ENCODE results near the gene GPC5. TPM values are rescaled to one million over a fixed set of nuclear protein-coding genes. Genes with fewer than 3 reads are reported as not detected.

The GPC5 gene
- total and polyA plus RNA-seq, 2 donors (not counting 3 experiments of a cell fraction or from before 2014, with no cell fraction given): 0.59 to 0.97 TPM

- intact Hi-C loops (cut with micrococcal nuclease) (no loop called here), dilution Hi-C loops (cut with MboI; ENCODE audit: extremely low pct_ligation_motif_present, low sequenced_read_pairs) (no loop called here)
- DNase-seq (ENCODE audit: low read depth, low spot score) (no peak), FAIRE-seq (no peak)
- Histone ChIP-seq H3K4me3 (replicated peaks in 1 of 3; ENCODE audit: insufficient read depth in 1 of 3, low read depth in 1 of 3, low read length in 3 of 3) (no peak overlapping the region), H3K9ac (replicated peaks; ENCODE audit: extremely low read depth, insufficient read depth, low read length) (no peak overlapping the region), H2AFZ (ENCODE audit: low read depth, low read length) (no peak overlapping the region), H3K9me1 (replicated peaks; ENCODE audit: control insufficient read depth, extremely low read depth, insufficient read depth, low read length) (no peaks in the 10 kb centered on the region), H4K20me1 (replicated peaks; ENCODE audit: control insufficient read depth, extremely low read depth, insufficient read depth, low read length) (no peaks in the 10 kb centered on the region), H3K27ac (ENCODE audit: insufficient read depth, low read depth, low read length) (no peak overlapping the region), H3K4me2 (ENCODE audit: insufficient read depth, low read length) (no peak overlapping the region), H3K27me3 (ENCODE audit: control insufficient read depth in 2 of 2, insufficient read depth in 2 of 2, low read length in 2 of 2) (no peaks in the 10 kb centered on the region), H3K36me3 (ENCODE audit: control insufficient read depth in 2 of 2, extremely low read depth in 1 of 2, insufficient read depth in 2 of 2, low read length in 2 of 2) (no peaks in the 10 kb centered on the region), H3K4me1 (ENCODE audit: control insufficient read depth, extremely low read depth, insufficient read depth, low read length) (no peaks in the 10 kb centered on the region), H3K79me2 (ENCODE audit: control insufficient read depth, insufficient read depth, low read length) (no peaks in the 10 kb centered on the region), H3K9me3 (replicated peaks; ENCODE audit: control insufficient read depth, insufficient read depth, low read length) (peaks cover 7% of the 10 kb centered on the region)
- BruUV-seq (replicated peaks): no TSS peak
- TF ChIP-seq CTCF (IDR thresholded peaks at IDR 0.05; ENCODE audit: extremely low read depth in 1 of 2, insufficient read depth in 1 of 2, low read depth in 1 of 2, low read length in 2 of 2) (no peak), POLR2AphosphoS5 (IDR thresholded peaks at IDR 0.05; ENCODE audit: insufficient read depth, low read depth, low read length) (no peak)
- CTCF ChIA-PET: no interaction called here
- POLR2A ChIA-PET: no interaction called here
Observed at GRCh38 chr13:92671821-92672220, 1273.4 kb downstream of the GPC5 start.

- FAIRE-seq (no peak), DNase-seq (ENCODE audit: low read depth, low spot score) (no peak)
- Histone ChIP-seq H3K9ac (replicated peaks; ENCODE audit: extremely low read depth, insufficient read depth, low read length) (no peak overlapping the region), H3K79me2 (ENCODE audit: control insufficient read depth, insufficient read depth, low read length) (no peaks in the 10 kb centered on the region), H3K27ac (ENCODE audit: insufficient read depth, low read depth, low read length) (no peak overlapping the region), H3K9me1 (replicated peaks; ENCODE audit: control insufficient read depth, extremely low read depth, insufficient read depth, low read length) (no peaks in the 10 kb centered on the region), H2AFZ (ENCODE audit: low read depth, low read length) (no peak overlapping the region), H4K20me1 (replicated peaks; ENCODE audit: control insufficient read depth, extremely low read depth, insufficient read depth, low read length) (no peaks in the 10 kb centered on the region), H3K36me3 (ENCODE audit: control insufficient read depth in 2 of 2, extremely low read depth in 1 of 2, insufficient read depth in 2 of 2, low read length in 2 of 2) (no peaks in the 10 kb centered on the region), H3K4me2 (ENCODE audit: insufficient read depth, low read length) (no peak overlapping the region), H3K4me1 (ENCODE audit: control insufficient read depth, extremely low read depth, insufficient read depth, low read length) (no peaks in the 10 kb centered on the region), H3K27me3 (ENCODE audit: control insufficient read depth in 2 of 2, insufficient read depth in 2 of 2, low read length in 2 of 2) (no peaks in the 10 kb centered on the region), H3K4me3 (replicated peaks in 1 of 3; ENCODE audit: insufficient read depth in 1 of 3, low read depth in 1 of 3, low read length in 3 of 3) (no peak overlapping the region), H3K9me3 (replicated peaks; ENCODE audit: control insufficient read depth, insufficient read depth, low read length) (peaks cover 3% of the 10 kb centered on the region)
- intact Hi-C loops (cut with micrococcal nuclease) (no loop called here), dilution Hi-C loops (cut with MboI; ENCODE audit: extremely low pct_ligation_motif_present, low sequenced_read_pairs) (no loop called here)
- no TSS peak for BruUV-seq (replicated peaks)
- ChIA-PET CTCF (no interaction called here), POLR2A (no interaction called here)
- TF ChIP-seq MAX (IDR thresholded peaks at IDR 0.05; ENCODE audit: insufficient read depth, insufficient read length): no peak
- TF ChIP-seq FOS (IDR thresholded peaks at IDR 0.05; ENCODE audit: borderline replicate concordance, insufficient read depth, low read length): no peak
- TF ChIP-seq POLR2A (IDR thresholded peaks at IDR 0.05; ENCODE audit: low read depth, low read length): no peak
- TF ChIP-seq CTCF (IDR thresholded peaks at IDR 0.05; ENCODE audit: extremely low read depth in 1 of 2, insufficient read depth in 1 of 2, low read depth in 1 of 2, low read length in 2 of 2): no peak
- no peak for TF ChIP-seq POLR2AphosphoS5 (IDR thresholded peaks at IDR 0.05; ENCODE audit: insufficient read depth, low read depth, low read length)
- TF ChIP-seq JUN (IDR thresholded peaks at IDR 0.05; ENCODE audit: borderline replicate concordance, insufficient read depth, insufficient read length, low read depth): no peak
- TF ChIP-seq EZH2 (IDR thresholded peaks at IDR 0.05; ENCODE audit: borderline replicate concordance, low read depth, low read length, severe bottlenecking): no peak
- TF ChIP-seq GATA2 (IDR thresholded peaks at IDR 0.05; ENCODE audit: insufficient read depth, insufficient read length, low read depth, low read length): no peak
- no peak for TF ChIP-seq MYC (IDR thresholded peaks at IDR 0.05; ENCODE audit: low read depth, low read length)
Observed at GRCh38 chr13:92676246-92676645, 1277.8 kb downstream of the GPC5 start.

Data from endothelial cell of umbilical vein (primary cell).